Measurements from ENCODE around the gene TCERG1L. TPM values are rescaled to one million over a fixed set of nuclear protein-coding genes. Genes with fewer than 3 reads are reported as not detected.

The TCERG1L gene
- polyA plus RNA-seq, 3 donors, result not detected

DNA sequence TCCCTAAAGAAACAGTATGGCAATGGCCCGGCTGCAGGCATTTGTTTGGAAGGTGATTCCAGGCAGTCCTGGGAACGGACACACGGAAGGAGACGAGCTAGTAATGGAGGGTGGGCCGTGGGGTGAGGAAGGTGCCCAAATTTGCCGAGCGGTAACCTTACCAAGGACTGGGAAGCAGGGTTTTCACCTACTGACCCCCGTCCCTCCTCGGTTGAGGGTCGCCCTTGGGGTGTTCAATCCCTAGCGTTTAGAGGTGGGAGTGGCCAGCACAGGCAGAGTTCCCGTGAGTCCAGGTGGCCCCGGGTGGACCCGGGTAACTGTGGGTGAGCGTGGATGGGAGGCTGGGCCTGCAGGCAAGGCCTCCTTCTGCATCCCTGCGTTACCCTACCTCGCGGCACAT is 198.8 kb downstream of the TCERG1L start:
- Mint-ChIP-seq H3K36me3 (no peaks in the 10 kb centered on the region), H3K9me3 (peaks cover 2 to 34% (median 15%) of the 10 kb centered on the region in 7 donors), H3K27me3 (ENCODE audit: low read depth in 3 of 3) (peaks cover 3 to 4% (median 4%) of the 10 kb centered on the region in 3 donors), H3K4me1 (no peaks in the 10 kb centered on the region), H3K27ac (no peak overlapping the region), H3K4me3 (no peak overlapping the region)
- H3K36me3 ChIP-seq (replicated peaks in 1 of 2; ENCODE audit: control insufficient read depth in 1 of 2, insufficient read depth in 2 of 2, low read length in 2 of 2), result no peaks in the 10 kb centered on the region
- no peak overlapping the region for H3K4me2 ChIP-seq (replicated peaks; ENCODE audit: extremely low read depth, low read length, poor library complexity, severe bottlenecking)
- TF ChIP-seq, protein P1, sequence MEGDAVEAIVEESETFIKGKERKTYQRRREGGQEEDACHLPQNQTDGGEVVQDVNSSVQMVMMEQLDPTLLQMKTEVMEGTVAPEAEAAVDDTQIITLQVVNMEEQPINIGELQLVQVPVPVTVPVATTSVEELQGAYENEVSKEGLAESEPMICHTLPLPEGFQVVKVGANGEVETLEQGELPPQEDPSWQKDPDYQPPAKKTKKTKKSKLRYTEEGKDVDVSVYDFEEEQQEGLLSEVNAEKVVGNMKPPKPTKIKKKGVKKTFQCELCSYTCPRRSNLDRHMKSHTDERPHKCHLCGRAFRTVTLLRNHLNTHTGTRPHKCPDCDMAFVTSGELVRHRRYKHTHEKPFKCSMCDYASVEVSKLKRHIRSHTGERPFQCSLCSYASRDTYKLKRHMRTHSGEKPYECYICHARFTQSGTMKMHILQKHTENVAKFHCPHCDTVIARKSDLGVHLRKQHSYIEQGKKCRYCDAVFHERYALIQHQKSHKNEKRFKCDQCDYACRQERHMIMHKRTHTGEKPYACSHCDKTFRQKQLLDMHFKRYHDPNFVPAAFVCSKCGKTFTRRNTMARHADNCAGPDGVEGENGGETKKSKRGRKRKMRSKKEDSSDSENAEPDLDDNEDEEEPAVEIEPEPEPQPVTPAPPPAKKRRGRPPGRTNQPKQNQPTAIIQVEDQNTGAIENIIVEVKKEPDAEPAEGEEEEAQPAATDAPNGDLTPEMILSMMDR (IDR thresholded peaks at IDR 0.05), result no peak
- no peaks in the 10 kb centered on the region for H3K27me3 ChIP-seq (ENCODE audit: control insufficient read depth in 2 of 2, insufficient read depth in 2 of 2, low read length in 2 of 2)
- H3K79me2 ChIP-seq (ENCODE audit: insufficient read depth, low read length), result no peaks in the 10 kb centered on the region
- H3K4me1 ChIP-seq (ENCODE audit: control insufficient read depth in 1 of 2, insufficient read depth in 2 of 2, low read length in 2 of 2), result no peaks in the 10 kb centered on the region
- intact Hi-C loops (cut with micrococcal nuclease), result no loop called here
- H3K9me3 ChIP-seq (replicated peaks in 1 of 2; ENCODE audit: control insufficient read depth in 1 of 2, insufficient read depth in 1 of 2, low read length in 2 of 2), result peaks cover 0 to 24% of the 10 kb centered on the region in 2 donors
- no peak overlapping the region for H3K27ac ChIP-seq (ENCODE audit: low read depth in 1 of 2, low read length in 2 of 2)
- 93% methylated on average over 16 of the region's 18 CpGs for WGBS (ENCODE audit: insufficient coverage)
- no peak overlapping the region for H2AFZ ChIP-seq (ENCODE audit: insufficient read depth, low read depth, low read length, poor library complexity, severe bottlenecking)
- DNase-seq, result no peak
- no peak overlapping the region for H3K4me3 ChIP-seq (replicated peaks in 1 of 3; ENCODE audit: low read depth in 2 of 3, low read length in 3 of 3)
- H3K9ac ChIP-seq (ENCODE audit: insufficient read depth, low read length, poor library complexity, severe bottlenecking), result no peak overlapping the region
- no peaks in the 10 kb centered on the region for H4K20me1 ChIP-seq (ENCODE audit: insufficient read depth, low read length)

DNA sequence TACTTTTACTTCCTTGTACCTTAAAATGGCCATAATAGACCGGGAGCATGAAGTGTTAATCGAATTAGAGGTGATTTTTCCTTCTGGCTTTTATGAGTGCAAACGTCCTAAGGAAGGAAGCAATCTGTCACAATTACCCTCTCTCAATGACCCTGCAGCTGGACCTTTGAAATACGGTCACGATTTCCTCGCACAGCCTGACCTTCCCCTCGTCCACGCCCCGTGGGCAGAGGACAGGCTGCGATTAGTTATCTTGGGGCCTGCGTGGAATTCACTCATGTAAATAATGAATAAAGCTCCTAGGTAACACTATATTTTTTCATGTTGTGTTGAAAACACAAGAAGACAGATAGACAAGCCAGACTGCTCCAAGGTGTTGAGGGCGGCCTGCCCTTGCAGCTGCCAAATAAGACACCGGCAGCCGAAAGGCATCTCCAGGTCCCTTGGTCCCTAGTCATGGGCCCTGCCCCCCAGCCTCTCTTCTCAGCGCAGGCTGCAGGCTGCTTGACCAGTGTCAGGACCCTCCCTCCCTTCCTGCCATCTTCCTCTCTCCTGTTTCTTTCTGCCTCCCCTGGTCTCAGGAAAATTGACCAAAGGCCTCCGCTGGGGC is 199.9 kb downstream of the TCERG1L start:
- intact Hi-C loops (cut with micrococcal nuclease), result no loop called here
- H3K9me3 Mint-ChIP-seq, result peaks cover 2 to 36% (median 18%) of the 10 kb centered on the region in 7 donors

More for the DNA sequence above, 199.9 kb downstream of the TCERG1L start:
- H3K36me3 ChIP-seq (replicated peaks in 1 of 2; ENCODE audit: control insufficient read depth in 1 of 2, insufficient read depth in 2 of 2, low read length in 2 of 2), result no peaks in the 10 kb centered on the region
- H3K79me2 ChIP-seq (ENCODE audit: insufficient read depth, low read length), result no peaks in the 10 kb centered on the region
- TF ChIP-seq, protein P1 (IDR thresholded peaks at IDR 0.05), result no peak
- Mint-ChIP-seq H3K36me3 (no peaks in the 10 kb centered on the region), H3K4me3 (no peak overlapping the region), H3K27ac (no peak overlapping the region), H3K4me1 (no peaks in the 10 kb centered on the region), H3K27me3 (ENCODE audit: low read depth in 3 of 3) (peaks cover 3 to 4% (median 4%) of the 10 kb centered on the region in 3 donors)
- no peak overlapping the region for H2AFZ ChIP-seq (ENCODE audit: insufficient read depth, low read depth, low read length, poor library complexity, severe bottlenecking)
- H3K4me1 ChIP-seq (ENCODE audit: control insufficient read depth in 1 of 2, insufficient read depth in 2 of 2, low read length in 2 of 2), result no peaks in the 10 kb centered on the region
- H3K4me2 ChIP-seq (replicated peaks; ENCODE audit: extremely low read depth, low read length, poor library complexity, severe bottlenecking), result no peak overlapping the region
- no peaks in the 10 kb centered on the region for H3K27me3 ChIP-seq (ENCODE audit: control insufficient read depth in 2 of 2, insufficient read depth in 2 of 2, low read length in 2 of 2)
- no peak overlapping the region for H3K27ac ChIP-seq (ENCODE audit: low read depth in 1 of 2, low read length in 2 of 2)
- no peak overlapping the region for H3K9ac ChIP-seq (ENCODE audit: insufficient read depth, low read length, poor library complexity, severe bottlenecking)
- peaks cover 0 to 33% of the 10 kb centered on the region in 2 donors for H3K9me3 ChIP-seq (replicated peaks in 1 of 2; ENCODE audit: control insufficient read depth in 1 of 2, insufficient read depth in 1 of 2, low read length in 2 of 2)
- no peaks in the 10 kb centered on the region for H4K20me1 ChIP-seq (ENCODE audit: insufficient read depth, low read length)
- WGBS (ENCODE audit: insufficient coverage), result 56% methylated on average over 5 of the region's 16 CpGs
- no peak for DNase-seq
- no peak overlapping the region for H3K4me3 ChIP-seq (replicated peaks in 1 of 3; ENCODE audit: low read depth in 2 of 3, low read length in 3 of 3)
